HG02970 (cell line): ENCODE data around the gene ACSL3.
"Not testable (repeated sequence)": the region's sequence is repeated elsewhere in the genome, so short reads cannot be mapped to it uniquely, and the experiment has no call there.

Experiments
- ATAC-seq: cut with Tn5 transposase; IDR thresholded peaks from one replicate; pipeline ENCODE4 v1.9.1; 2021; ENCODE audit warnings: mild to moderate bottlenecking, moderate library complexity, moderate number of reproducible peaks; ENCODE audit not compliant: unreplicated experiment, low FRiP score

ACSL3 gene

GRCh38 chr2:222848862-222849261 lies 12.0 kb upstream of the ACSL3 start:
- ATAC-seq: no peak

GRCh38 chr2:222851956-222852617 lies 8.7 kb upstream of the ACSL3 start:
- ATAC-seq: no peak

GRCh38 chr2:222854773-222855700 lies 5.8 kb upstream of the ACSL3 start:
- ATAC-seq: no peak

GRCh38 chr2:222859786-222860612 lies 837 bp upstream of the ACSL3 start:
- no peak for ATAC-seq

GRCh38 chr2:222861411-222862105 lies 722 bp downstream of the ACSL3 start:
- no peak for ATAC-seq

- ATAC-seq: no peak
Observed at GRCh38 chr2:222862106-222862908, 1.5 kb downstream of the ACSL3 start.

- no peak for ATAC-seq
Observed at GRCh38 chr2:222862909-222863544, 2.2 kb downstream of the ACSL3 start.

- no peak for ATAC-seq
Observed at GRCh38 chr2:222864296-222864695, 3.5 kb downstream of the ACSL3 start.

- no peak for ATAC-seq
Observed at GRCh38 chr2:222865301-222865700, 4.5 kb downstream of the ACSL3 start.

GRCh38 chr2:222866358-222866960 lies 5.6 kb downstream of the ACSL3 start:
- ATAC-seq: no peak

- ATAC-seq: not testable (repeated sequence)
Observed at GRCh38 chr2:222868560-222869251, 7.9 kb downstream of the ACSL3 start.

- ATAC-seq: no peak
Observed at GRCh38 chr2:222869252-222869560, 8.4 kb downstream of the ACSL3 start.

GRCh38 chr2:222871291-222871690 lies 10.5 kb downstream of the ACSL3 start:
- ATAC-seq: no peak

GRCh38 chr2:222872551-222872950 lies 11.7 kb downstream of the ACSL3 start:
- no peak for ATAC-seq

- no peak for ATAC-seq
Observed at GRCh38 chr2:222875482-222875881, 14.6 kb downstream of the ACSL3 start.

GRCh38 chr2:222876947-222877346 lies 16.1 kb downstream of the ACSL3 start:
- ATAC-seq: no peak

- ATAC-seq: no peak
Observed at GRCh38 chr2:222877556-222878300, 16.9 kb downstream of the ACSL3 start.
